Ishikawa (cell line): ENCODE results near the gene OLFML1.

ENCODE experiments used
- CEBPB ChIP-seq: IDR thresholded peaks from 2 replicates; pipeline ENCODE4 v1.6.1; 2012
- CREB1 ChIP-seq: IDR thresholded peaks from 2 replicates; pipeline ENCODE4 v1.6.1; 2012; ENCODE audit warnings: low read depth
- EGR1 ChIP-seq: IDR thresholded peaks from 2 replicates; pipeline ENCODE4 v1.6.1; 2012
- EP300 ChIP-seq: IDR thresholded peaks from 2 replicates; pipeline ENCODE4 v1.6.1; 2012; ENCODE audit warnings: borderline replicate concordance
- FOXM1 ChIP-seq: IDR thresholded peaks from 2 replicates; pipeline ENCODE4 v1.6.1; 2012; ENCODE audit warnings: low read depth, borderline replicate concordance
- NFIC ChIP-seq: IDR thresholded peaks from 2 replicates; pipeline ENCODE4 v1.6.1; 2012
- RAD21 ChIP-seq: IDR thresholded peaks from 2 replicates; pipeline ENCODE4 v1.6.1; 2012; ENCODE audit warnings: low read depth
- TAF1 ChIP-seq: IDR thresholded peaks from 2 replicates; pipeline ENCODE4 v1.6.1; 2012; ENCODE audit warnings: low read depth, mild to moderate bottlenecking
- TCF12 ChIP-seq: IDR thresholded peaks from 2 replicates; pipeline ENCODE4 v1.6.1; 2012; ENCODE audit warnings: low read depth
- TEAD4 ChIP-seq: IDR thresholded peaks from 2 replicates; pipeline ENCODE4 v1.6.1; 2012
- YY1 ChIP-seq: IDR thresholded peaks from 2 replicates; pipeline ENCODE4 v1.6.1; 2012; ENCODE audit warnings: low read depth
- ZBTB7A ChIP-seq: IDR thresholded peaks from 2 replicates; pipeline ENCODE4 v1.6.1; 2012; ENCODE audit warnings: low read depth
- TF ChIP-seq, protein P1 (sequence below): IDR thresholded peaks from 2 replicates; pipeline ENCODE4 v1.6.1; 2012
- TF ChIP-seq, protein P2 (sequence below): IDR thresholded peaks from 2 replicates; pipeline ENCODE4 v1.6.1; 2012; ENCODE audit warnings: low read depth, mild to moderate bottlenecking
- TF ChIP-seq, protein P3 (sequence below): IDR thresholded peaks from 2 replicates; pipeline ENCODE4 v1.6.1; 2012

The OLFML1 gene

DNA sequence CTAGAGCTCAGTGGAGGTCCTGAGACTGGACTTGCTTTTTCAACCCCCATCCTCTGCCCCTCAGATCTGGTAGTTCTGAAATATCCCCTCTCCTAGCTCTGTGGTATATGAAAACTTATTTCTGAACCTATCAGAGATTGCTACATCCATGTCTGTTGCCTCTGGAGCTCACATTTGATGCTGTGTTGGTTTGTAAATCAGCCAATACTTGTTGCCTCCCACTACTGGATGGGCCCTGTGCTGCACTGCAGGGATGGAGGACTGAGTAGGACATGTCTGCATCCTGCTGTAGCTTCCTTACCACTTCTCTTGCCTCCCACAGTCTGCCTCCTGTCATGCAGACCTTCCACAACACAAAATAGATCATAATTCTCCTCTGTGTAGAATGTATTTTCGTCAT, 5.2 kb downstream of the OLFML1 start:
- TF ChIP-seq CEBPB (no peak), YY1 (no peak), RAD21 (no peak), EGR1 (no peak), TEAD4 (no peak), FOXM1 (no peak), TAF1 (no peak), EP300 (no peak), CREB1 (no peak), ZBTB7A (no peak), NFIC (no peak)
- TF ChIP-seq, protein P1, sequence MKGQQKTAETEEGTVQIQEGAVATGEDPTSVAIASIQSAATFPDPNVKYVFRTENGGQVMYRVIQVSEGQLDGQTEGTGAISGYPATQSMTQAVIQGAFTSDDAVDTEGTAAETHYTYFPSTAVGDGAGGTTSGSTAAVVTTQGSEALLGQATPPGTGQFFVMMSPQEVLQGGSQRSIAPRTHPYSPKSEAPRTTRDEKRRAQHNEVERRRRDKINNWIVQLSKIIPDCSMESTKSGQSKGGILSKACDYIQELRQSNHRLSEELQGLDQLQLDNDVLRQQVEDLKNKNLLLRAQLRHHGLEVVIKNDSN, result no peak
- TF ChIP-seq, protein P2, sequence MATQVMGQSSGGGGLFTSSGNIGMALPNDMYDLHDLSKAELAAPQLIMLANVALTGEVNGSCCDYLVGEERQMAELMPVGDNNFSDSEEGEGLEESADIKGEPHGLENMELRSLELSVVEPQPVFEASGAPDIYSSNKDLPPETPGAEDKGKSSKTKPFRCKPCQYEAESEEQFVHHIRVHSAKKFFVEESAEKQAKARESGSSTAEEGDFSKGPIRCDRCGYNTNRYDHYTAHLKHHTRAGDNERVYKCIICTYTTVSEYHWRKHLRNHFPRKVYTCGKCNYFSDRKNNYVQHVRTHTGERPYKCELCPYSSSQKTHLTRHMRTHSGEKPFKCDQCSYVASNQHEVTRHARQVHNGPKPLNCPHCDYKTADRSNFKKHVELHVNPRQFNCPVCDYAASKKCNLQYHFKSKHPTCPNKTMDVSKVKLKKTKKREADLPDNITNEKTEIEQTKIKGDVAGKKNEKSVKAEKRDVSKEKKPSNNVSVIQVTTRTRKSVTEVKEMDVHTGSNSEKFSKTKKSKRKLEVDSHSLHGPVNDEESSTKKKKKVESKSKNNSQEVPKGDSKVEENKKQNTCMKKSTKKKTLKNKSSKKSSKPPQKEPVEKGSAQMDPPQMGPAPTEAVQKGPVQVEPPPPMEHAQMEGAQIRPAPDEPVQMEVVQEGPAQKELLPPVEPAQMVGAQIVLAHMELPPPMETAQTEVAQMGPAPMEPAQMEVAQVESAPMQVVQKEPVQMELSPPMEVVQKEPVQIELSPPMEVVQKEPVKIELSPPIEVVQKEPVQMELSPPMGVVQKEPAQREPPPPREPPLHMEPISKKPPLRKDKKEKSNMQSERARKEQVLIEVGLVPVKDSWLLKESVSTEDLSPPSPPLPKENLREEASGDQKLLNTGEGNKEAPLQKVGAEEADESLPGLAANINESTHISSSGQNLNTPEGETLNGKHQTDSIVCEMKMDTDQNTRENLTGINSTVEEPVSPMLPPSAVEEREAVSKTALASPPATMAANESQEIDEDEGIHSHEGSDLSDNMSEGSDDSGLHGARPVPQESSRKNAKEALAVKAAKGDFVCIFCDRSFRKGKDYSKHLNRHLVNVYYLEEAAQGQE, result no peak
- TF ChIP-seq, protein P3, sequence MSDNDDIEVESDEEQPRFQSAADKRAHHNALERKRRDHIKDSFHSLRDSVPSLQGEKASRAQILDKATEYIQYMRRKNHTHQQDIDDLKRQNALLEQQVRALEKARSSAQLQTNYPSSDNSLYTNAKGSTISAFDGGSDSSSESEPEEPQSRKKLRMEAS, result no peak

DNA sequence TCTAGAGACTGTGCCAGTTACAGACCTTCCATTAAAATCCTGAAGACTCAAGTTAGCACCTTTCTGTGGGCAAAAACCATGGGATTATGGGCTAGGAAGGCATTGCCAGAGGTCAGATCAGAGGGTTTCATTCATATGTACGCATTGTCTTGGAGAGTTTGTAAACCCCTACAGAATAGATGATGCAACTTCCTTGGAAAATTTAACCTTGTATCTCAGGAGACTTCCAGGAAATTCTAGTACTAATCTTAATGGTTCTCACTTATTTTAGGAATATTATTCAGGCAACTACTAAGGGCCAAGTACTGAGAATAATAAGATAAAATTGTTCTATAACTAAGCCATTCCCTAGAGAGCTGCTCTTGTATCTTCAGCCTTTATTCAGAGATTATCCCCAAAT, 6.9 kb downstream of the OLFML1 start:
- TF ChIP-seq EP300, result no peak

DNA sequence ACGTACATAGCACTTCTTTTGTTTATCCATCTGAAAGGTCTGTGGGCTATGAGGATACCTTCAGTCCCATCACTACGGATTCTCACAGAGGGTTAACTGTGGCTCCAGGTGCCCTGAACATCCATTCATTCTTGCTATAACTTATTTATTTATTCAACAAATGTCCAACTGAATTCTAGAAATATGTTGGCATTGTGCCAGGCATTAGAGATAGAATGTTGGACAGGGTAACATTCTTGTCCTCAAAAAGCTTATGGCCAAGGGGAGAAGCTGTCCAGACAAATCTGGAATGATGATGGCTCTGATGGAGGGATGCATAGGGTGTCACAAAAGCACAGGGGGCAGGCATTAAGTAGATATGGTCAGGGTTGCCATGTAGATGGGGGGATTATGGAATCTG, 8.4 kb downstream of the OLFML1 start:
- TF ChIP-seq, protein P3, result no peak
- peak; percentile 49; the same call in 1 of the 2 replicates for TF ChIP-seq NFIC

DNA sequence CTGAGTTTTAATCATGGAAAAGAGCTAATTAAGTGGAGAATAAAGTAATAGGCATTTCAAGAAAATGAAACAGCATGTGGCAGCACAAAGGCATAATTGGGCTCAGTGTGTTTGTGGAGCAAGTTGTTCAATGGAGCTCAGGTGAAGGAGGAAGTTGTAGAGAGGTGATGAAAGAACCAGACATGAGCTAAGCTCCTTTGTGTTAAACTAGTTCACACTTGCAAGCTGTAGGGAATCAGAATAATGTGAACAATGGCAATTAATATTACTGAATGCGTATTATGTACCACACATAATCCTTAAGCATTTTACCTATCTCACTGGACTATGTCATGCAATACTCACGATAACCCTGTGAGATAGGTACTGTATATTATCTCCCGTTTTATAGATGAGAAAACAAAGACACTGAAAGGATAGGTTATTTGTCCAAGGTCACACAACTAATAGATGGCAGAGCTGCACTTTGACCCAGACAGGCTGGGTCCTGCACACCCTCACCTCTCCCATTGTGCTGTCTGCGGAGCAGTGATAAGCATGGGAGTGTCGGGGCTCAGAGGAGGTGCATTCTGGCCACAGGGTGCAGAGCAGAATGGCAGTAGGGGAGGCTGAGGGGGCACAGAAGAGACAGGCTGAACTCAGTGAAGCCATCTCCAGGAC, 8.9 kb downstream of the OLFML1 start:
- TF ChIP-seq TEAD4 (no peak), ZBTB7A (no peak), EGR1 (no peak), CEBPB (no peak), TCF12 (no peak), EP300 (no peak)
- TF ChIP-seq, protein P1, result no peak
- TF ChIP-seq, protein P2, result no peak

DNA sequence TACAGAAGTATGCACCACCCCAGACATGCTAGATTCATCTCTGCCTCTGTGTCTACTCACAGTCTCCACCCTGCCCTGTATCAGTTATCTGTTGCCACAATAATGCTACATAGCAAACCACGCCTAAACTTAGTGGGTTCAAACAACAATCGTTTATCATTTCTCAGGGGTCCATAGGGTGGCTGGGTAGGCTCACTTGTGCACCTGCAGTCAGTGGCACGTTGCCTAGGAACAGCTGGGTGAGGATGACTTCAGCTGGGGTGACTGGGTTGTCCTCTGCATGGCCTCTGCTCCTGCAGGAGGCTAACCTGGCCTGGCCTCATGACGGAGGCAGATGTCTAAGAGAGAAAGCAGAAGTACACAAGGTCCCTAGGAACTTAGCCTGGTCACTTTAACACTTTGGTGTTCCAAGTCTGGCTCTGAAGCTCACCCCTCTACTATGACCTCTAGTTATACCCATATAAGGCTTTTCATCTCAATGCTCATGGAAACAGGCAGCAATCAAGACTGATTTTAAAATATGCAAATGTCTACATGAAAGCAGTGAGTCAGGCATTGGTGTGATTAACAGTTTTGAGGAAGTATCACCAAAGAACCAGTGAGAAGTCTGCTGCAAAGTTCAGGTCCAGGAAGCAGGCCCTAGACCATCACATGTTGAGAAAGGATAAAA, 10.7 kb downstream of the OLFML1 start:
- TF ChIP-seq, protein P1, result no peak
- no peak for TF ChIP-seq TAF1
- no peak for TF ChIP-seq CREB1
- TF ChIP-seq RAD21, result no peak
- no peak for TF ChIP-seq NFIC

DNA sequence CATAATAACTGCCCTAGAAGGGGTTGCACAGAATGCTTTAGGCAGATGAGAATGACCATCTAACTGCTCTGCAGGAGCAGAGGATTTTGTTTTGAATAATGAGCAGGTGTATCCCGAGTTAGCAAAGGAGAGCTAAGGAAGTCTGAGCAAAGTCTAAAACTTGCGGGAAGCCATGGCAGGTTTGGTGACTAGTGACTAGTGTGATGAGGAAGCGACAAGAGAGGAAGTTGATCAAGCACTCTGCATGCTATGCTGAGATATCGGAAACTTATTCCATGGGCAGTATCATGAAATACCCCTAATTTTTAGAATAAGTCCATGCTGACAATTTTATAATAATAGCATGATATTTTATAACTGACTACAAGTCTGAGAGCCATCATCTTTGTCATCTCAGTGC, 12.9 kb downstream of the OLFML1 start:
- TF ChIP-seq FOXM1 (no peak), ZBTB7A (no peak), RAD21 (no peak), CEBPB (no peak), CREB1 (no peak), TAF1 (no peak), YY1 (no peak), TCF12 (no peak), NFIC (no peak), EP300 (no peak), EGR1 (no peak), TEAD4 (no peak)
- TF ChIP-seq, protein P3, result no peak
- TF ChIP-seq, protein P2, result no peak
- TF ChIP-seq, protein P1, result no peak
